ENCODE results near the gene VAV2.
"Not testable (repeated sequence)": the region's sequence is repeated elsewhere in the genome, so short reads cannot be mapped to it uniquely, and the experiment has no call there.

Gene VAV2

DNA sequence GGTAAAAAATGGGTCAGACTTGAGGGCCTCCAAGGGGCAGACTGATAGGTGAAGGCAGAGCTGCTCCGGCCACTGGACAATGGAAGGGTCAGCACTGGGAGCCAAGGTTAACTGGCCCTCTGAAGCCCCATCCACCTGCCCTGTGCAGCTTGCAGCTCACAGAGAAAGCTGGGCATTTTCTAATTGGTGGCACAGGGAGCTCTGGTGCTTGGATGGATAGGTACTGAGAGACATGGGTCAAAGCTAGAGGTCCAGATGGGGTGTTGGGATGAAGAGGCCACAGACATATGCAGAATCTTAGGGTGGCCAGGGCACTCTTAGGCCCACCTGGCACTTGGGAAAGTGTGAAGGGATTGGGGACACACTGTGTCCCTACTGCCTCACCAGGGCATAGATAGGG lies 224.5 kb downstream of the VAV2 start:
- Histone ChIP-seq H3K79me2 (ENCODE audit: control insufficient read depth, insufficient read depth, low read length, poor library complexity) (no peaks in the 10 kb centered on the region), H3K4me2 (ENCODE audit: low read length) (no peak overlapping the region), H3K9ac (ENCODE audit: low read length) (no peak overlapping the region), H3K18ac (ENCODE audit: low read length) (no peak overlapping the region), H3K27me3 (ENCODE audit: insufficient read depth, low read length) (no peaks in the 10 kb centered on the region), H2BK5ac (ENCODE audit: low read depth, low read length, poor library complexity) (no peak overlapping the region), H3K4me1 (ENCODE audit: control insufficient read depth in 1 of 2, insufficient read depth in 2 of 2, low read length in 2 of 2) (no peaks in the 10 kb centered on the region), H3K9me3 (ENCODE audit: insufficient read depth, low read depth, low read length) (peaks cover 12% of the 10 kb centered on the region), H3K14ac (ENCODE audit: low read length) (no peak overlapping the region), H3K23ac (ENCODE audit: low read length) (no peak overlapping the region), H2BK12ac (ENCODE audit: low read length) (no peak overlapping the region), H3K4me3 (ENCODE audit: low read depth, low read length) (no peak overlapping the region), H3K36me3 (ENCODE audit: control insufficient read depth in 1 of 2, insufficient read depth in 2 of 2, low read length in 2 of 2) (peaks cover 64 to 67% of the 10 kb centered on the region in 2 experiments), H4K8ac (ENCODE audit: low read depth, low read length) (no peak overlapping the region), H4K91ac (ENCODE audit: low read depth, low read length) (no peak overlapping the region), H3K27ac (ENCODE audit: low read depth, low read length) (no peak overlapping the region), H2AK5ac (ENCODE audit: low read length) (no peak overlapping the region), H3K79me1 (ENCODE audit: low read length) (no peaks in the 10 kb centered on the region), H4K12ac (ENCODE audit: low read depth, low read length) (no peak overlapping the region), H2AFZ (ENCODE audit: insufficient read depth, low read length, poor library complexity) (no peak overlapping the region), H2BK120ac (ENCODE audit: insufficient read depth, low read length, poor library complexity) (no peak overlapping the region), H3K4ac (ENCODE audit: low read depth, low read length) (no peak overlapping the region)
- no peak for DNase-seq
- no CpG with 5 or more reads among the region's 1 CpG for WGBS (ENCODE audit: extremely low coverage, insufficient coverage, insufficient read length)

DNA sequence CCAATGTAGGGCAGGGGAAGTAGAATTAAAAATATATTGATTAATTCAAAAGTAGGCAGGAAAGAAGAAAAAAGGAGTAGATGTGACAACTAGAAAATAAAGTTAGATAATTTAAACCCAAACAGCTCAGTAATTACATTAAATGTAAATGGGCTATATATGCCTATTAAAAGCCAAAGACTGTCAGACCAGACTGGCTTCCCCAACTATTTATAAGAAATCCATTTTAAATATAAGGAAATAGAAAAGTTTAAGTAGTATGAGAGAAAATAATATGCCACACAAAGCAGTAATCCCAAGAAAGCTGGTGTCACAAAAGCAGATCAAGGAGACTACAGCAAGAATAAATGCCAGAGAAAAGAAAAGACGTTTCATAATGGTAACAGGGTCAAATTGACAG lies 225.1 kb downstream of the VAV2 start:
- peaks cover 62 to 64% of the 10 kb centered on the region in 2 experiments for H3K36me3 ChIP-seq (ENCODE audit: control insufficient read depth in 1 of 2, insufficient read depth in 2 of 2, low read length in 2 of 2)
- H2BK5ac ChIP-seq (ENCODE audit: low read depth, low read length, poor library complexity) = no peak overlapping the region
- no peak overlapping the region for H3K4ac ChIP-seq (ENCODE audit: low read depth, low read length)
- no peak overlapping the region for H4K91ac ChIP-seq (ENCODE audit: low read depth, low read length)
- no peak overlapping the region for H3K4me3 ChIP-seq (ENCODE audit: low read depth, low read length)
- no peaks in the 10 kb centered on the region for H3K79me1 ChIP-seq (ENCODE audit: low read length)
- H3K18ac ChIP-seq (ENCODE audit: low read length) = no peak overlapping the region
- WGBS (ENCODE audit: extremely low coverage, insufficient coverage, insufficient read length) = no CpG with 5 or more reads among the region's 1 CpG
- no peak overlapping the region for H2BK12ac ChIP-seq (ENCODE audit: low read length)
- H4K8ac ChIP-seq (ENCODE audit: low read depth, low read length) = no peak overlapping the region
- no peak overlapping the region for H4K12ac ChIP-seq (ENCODE audit: low read depth, low read length)
- H3K9ac ChIP-seq (ENCODE audit: low read length) = no peak overlapping the region
- no peak overlapping the region for H3K14ac ChIP-seq (ENCODE audit: low read length)
- H3K4me1 ChIP-seq (ENCODE audit: control insufficient read depth in 1 of 2, insufficient read depth in 2 of 2, low read length in 2 of 2) = no peaks in the 10 kb centered on the region
- H2BK120ac ChIP-seq (ENCODE audit: insufficient read depth, low read length, poor library complexity) = no peak overlapping the region
- no peak overlapping the region for H2AFZ ChIP-seq (ENCODE audit: insufficient read depth, low read length, poor library complexity)
- no peak overlapping the region for H3K23ac ChIP-seq (ENCODE audit: low read length)
- no peak for DNase-seq
- peaks cover 15% of the 10 kb centered on the region for H3K9me3 ChIP-seq (ENCODE audit: insufficient read depth, low read depth, low read length)
- no peaks in the 10 kb centered on the region for H3K27me3 ChIP-seq (ENCODE audit: insufficient read depth, low read length)
- H3K4me2 ChIP-seq (ENCODE audit: low read length) = no peak overlapping the region
- no peak overlapping the region for H2AK5ac ChIP-seq (ENCODE audit: low read length)
- H3K27ac ChIP-seq (ENCODE audit: low read depth, low read length) = no peak overlapping the region
- no peaks in the 10 kb centered on the region for H3K79me2 ChIP-seq (ENCODE audit: control insufficient read depth, insufficient read depth, low read length, poor library complexity)

DNA sequence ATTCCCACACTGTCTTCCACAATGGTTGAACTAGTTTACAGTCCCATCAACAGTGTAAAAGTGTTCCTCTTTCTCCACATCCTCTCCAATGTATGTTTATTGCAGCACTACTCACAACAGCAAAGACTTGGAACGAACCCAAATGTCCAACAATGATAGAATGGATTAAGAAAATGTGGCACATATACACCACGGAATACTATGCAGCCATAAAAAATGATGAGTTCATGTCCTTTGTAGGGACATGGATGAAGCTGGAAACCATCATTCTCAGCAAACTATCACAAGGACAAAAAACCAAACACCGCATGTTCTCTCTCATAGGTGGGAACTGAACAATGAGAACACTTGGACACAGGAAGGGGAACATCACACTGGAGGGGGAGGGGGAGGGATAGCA lies 225.9 kb downstream of the VAV2 start:
- WGBS (ENCODE audit: extremely low coverage, insufficient coverage, insufficient read length) = no CpG with 5 or more reads among the region's 3 CpGs
- H3K79me2 ChIP-seq (ENCODE audit: control insufficient read depth, insufficient read depth, low read length, poor library complexity); H2AFZ ChIP-seq (ENCODE audit: insufficient read depth, low read length, poor library complexity); H3K14ac ChIP-seq (ENCODE audit: low read length); H4K12ac ChIP-seq (ENCODE audit: low read depth, low read length); H4K91ac ChIP-seq (ENCODE audit: low read depth, low read length); H3K4me3 ChIP-seq (ENCODE audit: low read depth, low read length); H3K27ac ChIP-seq (ENCODE audit: low read depth, low read length); H3K79me1 ChIP-seq (ENCODE audit: low read length); H2BK12ac ChIP-seq (ENCODE audit: low read length); H3K4me1 ChIP-seq (ENCODE audit: control insufficient read depth in 1 of 2, insufficient read depth in 2 of 2, low read length in 2 of 2); H2BK120ac ChIP-seq (ENCODE audit: insufficient read depth, low read length, poor library complexity); DNase-seq; H3K4me2 ChIP-seq (ENCODE audit: low read length); H2AK5ac ChIP-seq (ENCODE audit: low read length); H3K27me3 ChIP-seq (ENCODE audit: insufficient read depth, low read length); H3K23ac ChIP-seq (ENCODE audit: low read length); H3K9ac ChIP-seq (ENCODE audit: low read length); H4K8ac ChIP-seq (ENCODE audit: low read depth, low read length); H3K18ac ChIP-seq (ENCODE audit: low read length); H3K4ac ChIP-seq (ENCODE audit: low read depth, low read length); H2BK5ac ChIP-seq (ENCODE audit: low read depth, low read length, poor library complexity): not testable (repeated sequence)
- Histone ChIP-seq H3K36me3 (ENCODE audit: control insufficient read depth in 1 of 2, insufficient read depth in 2 of 2, low read length in 2 of 2) (peaks cover 62 to 65% of the 10 kb centered on the region in 2 experiments), H3K9me3 (ENCODE audit: insufficient read depth, low read depth, low read length) (peaks cover 15% of the 10 kb centered on the region)

GRCh38 chr9:133763272-133764183 lies 228.6 kb downstream of the VAV2 start:
- Histone ChIP-seq H2BK12ac (ENCODE audit: low read length) (no peak overlapping the region), H2AK5ac (ENCODE audit: low read length) (no peak overlapping the region), H4K8ac (ENCODE audit: low read depth, low read length) (no peak overlapping the region), H3K4me2 (ENCODE audit: low read length) (no peak overlapping the region), H4K91ac (ENCODE audit: low read depth, low read length) (no peak overlapping the region), H3K36me3 (ENCODE audit: control insufficient read depth in 1 of 2, insufficient read depth in 2 of 2, low read length in 2 of 2) (peaks cover 60 to 61% of the 10 kb centered on the region in 2 experiments), H2BK120ac (ENCODE audit: insufficient read depth, low read length, poor library complexity) (no peak overlapping the region), H3K4me1 (ENCODE audit: control insufficient read depth in 1 of 2, insufficient read depth in 2 of 2, low read length in 2 of 2) (no peaks in the 10 kb centered on the region), H3K23ac (ENCODE audit: low read length) (no peak overlapping the region), H3K9ac (ENCODE audit: low read length) (no peak overlapping the region), H2BK5ac (ENCODE audit: low read depth, low read length, poor library complexity) (no peak overlapping the region), H3K14ac (ENCODE audit: low read length) (no peak overlapping the region), H2AFZ (ENCODE audit: insufficient read depth, low read length, poor library complexity) (no peak overlapping the region), H3K4me3 (ENCODE audit: low read depth, low read length) (no peak overlapping the region), H3K4ac (ENCODE audit: low read depth, low read length) (no peak overlapping the region), H3K9me3 (ENCODE audit: insufficient read depth, low read depth, low read length) (peaks cover 19% of the 10 kb centered on the region), H3K79me2 (ENCODE audit: control insufficient read depth, insufficient read depth, low read length, poor library complexity) (no peaks in the 10 kb centered on the region), H3K27ac (ENCODE audit: low read depth, low read length) (no peak overlapping the region), H3K27me3 (ENCODE audit: insufficient read depth, low read length) (no peaks in the 10 kb centered on the region), H4K12ac (ENCODE audit: low read depth, low read length) (no peak overlapping the region), H3K18ac (ENCODE audit: low read length) (no peak overlapping the region), H3K79me1 (ENCODE audit: low read length) (no peaks in the 10 kb centered on the region)
- no peak for DNase-seq
- WGBS (ENCODE audit: extremely low coverage, insufficient coverage, insufficient read length) = no CpG with 5 or more reads among the region's 26 CpGs
